Neutrophil (primary cell): ENCODE results near the gene ZFAND2B.

Source experiments
- H3K27ac ChIP-seq: fragments of 200-600 bp; sonication (generic); 2 replicates; pipeline ENCODE4 v1.5.1; 2016; ENCODE audit warnings: mild to moderate bottlenecking, moderate library complexity
- H3K27me3 ChIP-seq: fragments of 200-600 bp; sonication (generic); 2 replicates; pipeline ENCODE4 v1.6.0; 2016; ENCODE audit warnings: mild to moderate bottlenecking
- H3K36me3 ChIP-seq: fragments of 200-600 bp; sonication (generic); 2 replicates; pipeline ENCODE4 v1.5.1; 2017
- H3K4me1 ChIP-seq, 2 experiments: fragments of 200-600 bp in 1 of 2; sonication (generic) in 1 of 2; 1 replicate in 1 of 2; 2 replicates in 1 of 2; pipeline versions ENCODE4 v1.5.1 to v1.6.1; 2013 to 2016; ENCODE audit warnings: low read depth in 1 of 2, low read length in 1 of 2, mild to moderate bottlenecking in 1 of 2, moderate library complexity in 1 of 2; ENCODE audit not compliant: control insufficient read depth in 1 of 2, insufficient read depth in 1 of 2
- H3K4me3 ChIP-seq, 2 experiments: fragments of 200-600 bp in 1 of 2; sonication (generic) in 1 of 2; 1 replicate in 1 of 2; 2 replicates in 1 of 2; pipeline ENCODE4 v1.5.1; 2013 to 2016; ENCODE audit warnings: low read depth in 1 of 2, low read length in 1 of 2, mild to moderate bottlenecking in 1 of 2, moderate library complexity in 1 of 2
- H3K9me3 ChIP-seq: fragments of 200-600 bp; sonication (generic); 2 replicates; pipeline ENCODE4 v1.5.1; 2016
- CTCF ChIP-seq: fragments of 200-600 bp; sonication (generic); IDR thresholded peaks from 2 replicates; pipeline ENCODE4 v1.5.1; 2016; ENCODE audit warnings: antibody characterized with exemption

Gene ZFAND2B

GRCh38 chr2:219223831-219224610 is 17.4 kb downstream of the ZFAND2B start:
- no peak overlapping the region for H3K27ac ChIP-seq
- peaks cover 62% of the 10 kb centered on the region for H3K36me3 ChIP-seq
- H3K4me1 ChIP-seq: peaks cover 72 to 76% of the 10 kb centered on the region in 2 experiments
- no peak for TF ChIP-seq CTCF
- H3K27me3 ChIP-seq: peaks cover 15% of the 10 kb centered on the region
- H3K9me3 ChIP-seq: no peaks in the 10 kb centered on the region
- peak overlapping the region in 1 of 2 experiments; percentile 49 for H3K4me3 ChIP-seq

- Histone ChIP-seq H3K4me1 (peaks cover 67 to 69% of the 10 kb centered on the region in 2 experiments), H3K27me3 (peaks cover 3% of the 10 kb centered on the region), H3K36me3 (peaks cover 49% of the 10 kb centered on the region), H3K27ac (peak overlapping the region; percentile 83), H3K9me3 (no peaks in the 10 kb centered on the region), H3K4me3 (peak overlapping the region; percentile 0 to 49)
- TF ChIP-seq CTCF: no peak
Observed at GRCh38 chr2:219225350-219225749, 18.8 kb downstream of the ZFAND2B start.

- peaks cover 69 to 70% of the 10 kb centered on the region in 2 experiments for H3K4me1 ChIP-seq
- peak overlapping the region; percentile 83 to 97 for H3K4me3 ChIP-seq
- TF ChIP-seq CTCF: no peak
- H3K9me3 ChIP-seq: no peaks in the 10 kb centered on the region
- peaks cover 36% of the 10 kb centered on the region for H3K36me3 ChIP-seq
- no peaks in the 10 kb centered on the region for H3K27me3 ChIP-seq
- H3K27ac ChIP-seq: peak overlapping the region; percentile 97
Observed at GRCh38 chr2:219228041-219228910, 21.7 kb downstream of the ZFAND2B start.

GRCh38 chr2:219228911-219229304 is 22.3 kb downstream of the ZFAND2B start:
- Histone ChIP-seq H3K27me3 (no peaks in the 10 kb centered on the region), H3K9me3 (no peaks in the 10 kb centered on the region), H3K27ac (peak overlapping the region; percentile 97), H3K4me3 (peak overlapping the region; percentile 83 to 97), H3K4me1 (peaks cover 69% of the 10 kb centered on the region in 2 experiments), H3K36me3 (peaks cover 36% of the 10 kb centered on the region)
- no peak for TF ChIP-seq CTCF

GRCh38 chr2:219229305-219230058 is 22.9 kb downstream of the ZFAND2B start, which contains the start of the genes ANKZF1 and ATG9A:
TSS of gene ANKZF1 (plus strand) at chr2:219229806. CDS start at chr2:219230258, 452 bp downstream.
TSS of gene ATG9A (minus strand) at chr2:219229636. CDS start at chr2:219228024, 1,612 bp downstream.
- peaks cover 36% of the 10 kb centered on the region for H3K36me3 ChIP-seq
- H3K4me3 ChIP-seq: peak within 1 kb of the TSS; percentile 83 to 97
- TF ChIP-seq CTCF: no peak
- no peaks in the 10 kb centered on the region for H3K9me3 ChIP-seq
- H3K4me1 ChIP-seq: peaks cover 63 to 64% of the 10 kb centered on the region in 2 experiments
- no peaks in the 10 kb centered on the region for H3K27me3 ChIP-seq
- H3K27ac ChIP-seq: peak within 1 kb of the TSS; percentile 97
